HG02852 (cell line): Measurements from ENCODE around the gene JAG2.

ENCODE experiments used
- ATAC-seq: cut with Tn5 transposase; IDR thresholded peaks from one replicate; pipeline ENCODE4 v1.9.1; 2021; ENCODE audit warnings: mild to moderate bottlenecking, moderate library complexity; ENCODE audit not compliant: unreplicated experiment

JAG2 gene

DNA sequence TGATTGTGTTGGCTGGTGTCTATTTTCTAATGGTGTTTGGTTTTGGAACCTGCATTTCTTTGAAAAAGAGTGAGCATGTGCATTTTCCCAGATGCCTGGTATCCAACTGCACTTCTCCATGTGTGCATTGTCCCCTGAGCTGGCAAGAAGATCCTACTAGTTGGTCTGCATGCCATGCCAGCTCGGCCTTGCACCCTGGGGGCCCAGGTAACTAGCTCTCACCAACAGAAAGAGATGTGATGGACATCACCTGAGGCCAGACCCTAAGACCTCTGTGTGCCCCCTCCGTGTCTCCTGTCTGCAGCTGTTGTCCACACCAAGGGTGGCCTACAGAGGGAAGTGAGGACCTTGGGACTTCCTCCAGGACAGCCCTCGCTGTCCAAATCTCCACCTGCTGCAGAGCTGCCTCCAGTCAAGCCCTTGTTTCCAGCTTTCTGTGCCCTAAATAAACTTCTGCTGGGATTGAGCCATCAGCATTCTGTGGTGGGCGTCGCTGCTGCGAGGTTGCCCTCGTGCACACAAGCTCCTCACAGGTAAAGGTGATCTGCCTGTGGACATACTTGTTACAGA lies 73.3 kb downstream of the JAG2 start:
- ATAC-seq, result no peak

DNA sequence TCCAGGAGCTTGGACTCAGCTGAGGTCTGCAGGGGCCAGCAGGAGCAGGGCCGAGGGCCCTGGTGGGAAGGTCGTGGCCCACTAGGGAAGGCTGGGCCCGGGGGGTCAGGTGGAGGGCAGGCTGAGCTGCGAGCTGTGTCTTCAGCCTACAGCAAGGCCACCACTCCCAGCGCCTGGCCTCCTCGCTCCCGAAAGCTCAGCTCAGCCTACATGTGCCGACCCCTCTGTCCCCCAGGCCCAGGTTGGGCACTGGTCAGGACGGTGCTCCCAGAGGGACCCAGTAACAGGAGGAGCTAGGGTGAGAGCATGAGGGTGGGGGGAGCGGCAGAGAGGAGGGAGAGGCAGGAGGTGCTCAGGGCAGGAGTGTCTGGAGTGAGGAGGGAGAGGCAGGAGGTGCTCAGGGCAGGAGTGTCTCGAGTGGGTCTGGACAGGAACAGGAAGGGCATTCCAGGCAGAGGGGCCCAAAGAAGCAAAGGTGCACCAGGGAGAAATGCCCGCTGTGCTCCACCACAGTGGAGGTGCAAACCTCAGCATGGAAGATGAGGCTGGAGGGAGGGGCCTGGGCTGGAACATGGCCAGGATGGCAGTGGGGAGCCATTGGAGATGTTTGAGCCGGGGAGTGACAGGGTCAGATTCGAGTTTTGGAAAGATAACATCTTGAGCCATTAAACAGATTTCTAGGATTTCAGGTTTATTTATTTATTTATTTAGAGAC lies 74.2 kb downstream of the JAG2 start:
- ATAC-seq, result no peak

GRCh38 chr14:105093431-105094192 lies 75.0 kb downstream of the JAG2 start:
- ATAC-seq, result peak; percentile 51

- peak; percentile 30 for ATAC-seq
Observed at GRCh38 chr14:105093038-105093430, 75.5 kb downstream of the JAG2 start.

GRCh38 chr14:105092171-105093037 lies 76.2 kb downstream of the JAG2 start:
- ATAC-seq, result no peak

DNA sequence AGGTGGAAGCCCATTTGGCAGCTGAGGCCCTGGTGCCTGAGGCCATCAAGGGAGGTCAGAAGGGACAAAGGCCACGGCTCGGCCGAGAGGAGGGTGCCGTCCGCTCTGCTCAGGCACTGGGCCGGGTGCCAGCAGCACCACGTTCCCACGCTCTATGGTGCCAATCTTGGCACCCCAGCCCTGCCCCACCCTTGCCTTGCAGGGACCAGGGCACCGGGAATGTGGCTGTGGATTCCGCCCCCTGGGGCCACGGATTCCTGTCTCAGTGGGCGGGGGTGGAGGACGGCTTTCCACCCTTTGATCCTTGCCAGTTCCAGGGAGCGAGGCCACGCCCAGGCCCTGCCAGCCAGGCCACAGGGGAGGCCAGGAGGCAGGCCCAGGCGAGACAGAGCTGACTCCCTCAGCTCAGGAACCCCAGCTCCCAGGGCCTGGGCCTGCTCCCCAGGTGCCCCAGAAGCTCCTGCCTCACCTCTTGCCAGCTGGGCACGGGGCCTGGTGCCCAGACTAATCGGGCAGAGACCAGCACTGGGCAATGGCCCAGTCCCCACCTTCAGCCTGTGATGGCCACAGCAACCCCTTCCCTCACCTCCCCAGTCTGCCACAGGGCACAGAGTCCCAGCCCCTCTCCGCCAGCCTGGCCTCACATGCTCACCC lies 76.9 kb downstream of the JAG2 start:
- ATAC-seq, result no peak

GRCh38 chr14:105091054-105091516 lies 77.5 kb downstream of the JAG2 start:
- no peak for ATAC-seq
